A673 (cell line): ENCODE data around the gene RNASEH2A.

Experiments used
- EZH2 ChIP-seq: fragments of 200-600 bp; sonication (generic); IDR thresholded peaks from 2 replicates; pipeline ENCODE4 v1.6.1; 2017; ENCODE audit warnings: borderline replicate concordance, low read depth, mild to moderate bottlenecking, mixed read lengths, antibody characterized with exemption, low read length; ENCODE audit not compliant: poor library complexity, severe bottlenecking
- TF ChIP-seq, protein P1 (sequence below): fragments of 300-800, 200-600 bp; sonication (generic); conservative IDR thresholded peaks from 2 replicates; pipeline ENCODE4 v1.5.1; 2017; ENCODE audit warnings: low read depth, mild to moderate bottlenecking, antibody characterized with exemption, low read length, moderate library complexity, mixed read lengths

DNA sequence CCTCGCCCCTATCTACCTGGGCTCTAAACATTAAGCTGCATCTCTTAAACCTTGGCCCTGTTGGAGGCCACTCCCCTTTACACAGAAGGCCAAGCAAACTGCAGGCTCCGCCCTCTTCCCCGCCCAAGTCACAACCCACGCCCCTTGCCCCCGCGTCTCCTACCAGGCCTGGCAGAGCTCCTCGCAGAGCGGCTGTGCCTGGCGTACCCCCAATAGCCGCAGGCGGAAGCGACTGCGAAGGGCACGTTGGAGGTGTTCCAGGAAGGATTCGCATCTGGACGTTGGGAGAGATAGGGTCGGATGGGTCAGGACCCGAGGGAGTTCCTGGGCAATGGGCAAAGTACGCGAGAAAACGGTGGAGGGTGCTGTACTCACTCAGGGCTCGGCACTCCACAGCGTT lies 22.1 kb downstream of the RNASEH2A start:
- TF ChIP-seq, protein P1, sequence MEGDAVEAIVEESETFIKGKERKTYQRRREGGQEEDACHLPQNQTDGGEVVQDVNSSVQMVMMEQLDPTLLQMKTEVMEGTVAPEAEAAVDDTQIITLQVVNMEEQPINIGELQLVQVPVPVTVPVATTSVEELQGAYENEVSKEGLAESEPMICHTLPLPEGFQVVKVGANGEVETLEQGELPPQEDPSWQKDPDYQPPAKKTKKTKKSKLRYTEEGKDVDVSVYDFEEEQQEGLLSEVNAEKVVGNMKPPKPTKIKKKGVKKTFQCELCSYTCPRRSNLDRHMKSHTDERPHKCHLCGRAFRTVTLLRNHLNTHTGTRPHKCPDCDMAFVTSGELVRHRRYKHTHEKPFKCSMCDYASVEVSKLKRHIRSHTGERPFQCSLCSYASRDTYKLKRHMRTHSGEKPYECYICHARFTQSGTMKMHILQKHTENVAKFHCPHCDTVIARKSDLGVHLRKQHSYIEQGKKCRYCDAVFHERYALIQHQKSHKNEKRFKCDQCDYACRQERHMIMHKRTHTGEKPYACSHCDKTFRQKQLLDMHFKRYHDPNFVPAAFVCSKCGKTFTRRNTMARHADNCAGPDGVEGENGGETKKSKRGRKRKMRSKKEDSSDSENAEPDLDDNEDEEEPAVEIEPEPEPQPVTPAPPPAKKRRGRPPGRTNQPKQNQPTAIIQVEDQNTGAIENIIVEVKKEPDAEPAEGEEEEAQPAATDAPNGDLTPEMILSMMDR = no peak
- no peak for TF ChIP-seq EZH2
